DOHH2 (cell line): ENCODE data around the gene LPAR1.

Experiments
- H3F3A ChIP-seq: fragments of 200-600 bp; sonication (generic), shearing (Covaris generic); 2 replicates; pipeline ENCODE4 v1.6.0; 2016; ENCODE audit warnings: antibody characterized with exemption, mild to moderate bottlenecking; ENCODE audit not compliant: control insufficient read depth, insufficient read depth
- H3K27ac ChIP-seq: fragments of 200-600 bp; sonication (generic); 2 replicates; pipeline ENCODE4 v1.5.1; 2014; ENCODE audit warnings: low read depth, mild to moderate bottlenecking, low read length, moderate library complexity
- H3K27me3 ChIP-seq: fragments of 200-600 bp; sonication (generic); 2 replicates; pipeline ENCODE4 v1.6.1; 2014; ENCODE audit warnings: mild to moderate bottlenecking, low read length, mixed read lengths; ENCODE audit not compliant: control insufficient read depth
- H3K36me3 ChIP-seq: fragments of 200-600 bp; sonication (generic); 2 replicates; pipeline ENCODE4 v1.6.1; 2014; ENCODE audit warnings: mild to moderate bottlenecking, low read length, moderate library complexity, mixed read lengths; ENCODE audit not compliant: control insufficient read depth
- H3K4me1 ChIP-seq: fragments of 200-600 bp; sonication (generic); 2 replicates; pipeline ENCODE4 v1.6.1; 2014; ENCODE audit warnings: mild to moderate bottlenecking, low read length, mixed read lengths; ENCODE audit not compliant: control insufficient read depth
- H3K4me2 ChIP-seq: fragments of 200-600 bp; sonication (generic); 2 replicates; pipeline ENCODE4 v1.6.0; 2014; ENCODE audit warnings: mild to moderate bottlenecking, low read length, moderate library complexity
- H3K4me3 ChIP-seq: fragments of 200-600 bp; sonication (generic); 2 replicates; pipeline ENCODE4 v1.5.1; 2014; ENCODE audit warnings: mild to moderate bottlenecking, low read length, mixed read lengths
- H3K79me2 ChIP-seq: fragments of 200-600 bp; sonication (generic); 2 replicates; pipeline ENCODE4 v1.6.1; 2014; ENCODE audit warnings: mild to moderate bottlenecking, low read length, mixed read lengths; ENCODE audit not compliant: control insufficient read depth
- H3K9me2 ChIP-seq: fragments of 200-600 bp; sonication (generic); replicated peaks from 2 replicates; pipeline ENCODE4 v1.6.1; 2014; ENCODE audit warnings: mild to moderate bottlenecking, low read length, mixed read lengths; ENCODE audit not compliant: control insufficient read depth
- H3K9me3 ChIP-seq: fragments of 200-600 bp; sonication (generic); 2 replicates; pipeline ENCODE4 v1.6.1; 2014; ENCODE audit warnings: antibody characterized with exemption, low read length, mixed read lengths; ENCODE audit not compliant: control insufficient read depth, insufficient read depth
- H4K20me1 ChIP-seq: fragments of 200-600 bp; sonication (generic); 2 replicates; pipeline ENCODE4 v1.6.0; 2014; ENCODE audit warnings: low read depth, mild to moderate bottlenecking, antibody characterized with exemption, low read length, moderate library complexity; ENCODE audit not compliant: control insufficient read depth, insufficient read depth
- EZH2phosphoT487 ChIP-seq: fragments of 200-600 bp; sonication (generic); IDR thresholded peaks from 2 replicates; pipeline ENCODE4 v1.6.1; 2017; ENCODE audit warnings: borderline replicate concordance, mild to moderate bottlenecking, antibody characterized with exemption, low read length, moderate library complexity, mixed read lengths
- TF ChIP-seq, protein P1 (sequence below): fragments of 200-600 bp; sonication (generic); IDR thresholded peaks from one replicate; pipeline ENCODE4 v1.5.1; 2014; ENCODE audit warnings: antibody characterized with exemption, mild to moderate bottlenecking, low read depth, low read length; ENCODE audit not compliant: poor library complexity, severe bottlenecking

LPAR1 gene

DNA sequence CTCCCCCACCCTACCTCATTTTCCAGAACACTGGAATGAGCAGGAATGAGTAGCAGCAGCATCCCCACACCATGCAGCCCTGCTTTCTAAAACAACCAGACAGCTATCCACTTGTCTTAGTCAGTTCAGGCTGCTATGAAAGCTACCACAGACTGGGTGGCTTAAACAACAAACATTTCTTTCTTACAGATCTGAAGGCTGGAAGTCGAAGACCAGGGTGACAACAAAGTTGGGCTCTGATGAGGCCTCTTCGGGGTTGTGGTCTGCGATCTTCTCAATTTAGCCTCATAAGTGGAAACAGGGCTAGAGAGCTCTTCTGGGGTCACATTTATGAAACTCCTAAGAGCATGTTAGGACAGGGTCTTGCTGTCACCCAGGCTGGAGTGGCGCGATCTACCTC, 38.9 kb downstream of the LPAR1 start:
- H3K79me2 ChIP-seq: no peaks in the 10 kb centered on the region
- H3K36me3 ChIP-seq: no peaks in the 10 kb centered on the region
- peaks cover 8% of the 10 kb centered on the region; the same call in 1 of the 2 replicates for H3F3A ChIP-seq
- no peaks in the 10 kb centered on the region for H3K9me3 ChIP-seq
- TF ChIP-seq EZH2phosphoT487: no peak
- TF ChIP-seq, protein P1, sequence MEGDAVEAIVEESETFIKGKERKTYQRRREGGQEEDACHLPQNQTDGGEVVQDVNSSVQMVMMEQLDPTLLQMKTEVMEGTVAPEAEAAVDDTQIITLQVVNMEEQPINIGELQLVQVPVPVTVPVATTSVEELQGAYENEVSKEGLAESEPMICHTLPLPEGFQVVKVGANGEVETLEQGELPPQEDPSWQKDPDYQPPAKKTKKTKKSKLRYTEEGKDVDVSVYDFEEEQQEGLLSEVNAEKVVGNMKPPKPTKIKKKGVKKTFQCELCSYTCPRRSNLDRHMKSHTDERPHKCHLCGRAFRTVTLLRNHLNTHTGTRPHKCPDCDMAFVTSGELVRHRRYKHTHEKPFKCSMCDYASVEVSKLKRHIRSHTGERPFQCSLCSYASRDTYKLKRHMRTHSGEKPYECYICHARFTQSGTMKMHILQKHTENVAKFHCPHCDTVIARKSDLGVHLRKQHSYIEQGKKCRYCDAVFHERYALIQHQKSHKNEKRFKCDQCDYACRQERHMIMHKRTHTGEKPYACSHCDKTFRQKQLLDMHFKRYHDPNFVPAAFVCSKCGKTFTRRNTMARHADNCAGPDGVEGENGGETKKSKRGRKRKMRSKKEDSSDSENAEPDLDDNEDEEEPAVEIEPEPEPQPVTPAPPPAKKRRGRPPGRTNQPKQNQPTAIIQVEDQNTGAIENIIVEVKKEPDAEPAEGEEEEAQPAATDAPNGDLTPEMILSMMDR: no peak
- H4K20me1 ChIP-seq: no peaks in the 10 kb centered on the region
- H3K27me3 ChIP-seq: peaks cover 5% of the 10 kb centered on the region; the same call in 1 of the 2 replicates
- no peaks in the 10 kb centered on the region for H3K9me2 ChIP-seq
- H3K4me1 ChIP-seq: peaks cover 26% of the 10 kb centered on the region
- no peak overlapping the region for H3K4me2 ChIP-seq
- H3K4me3 ChIP-seq: no peak overlapping the region
- H3K27ac ChIP-seq: no peak overlapping the region

DNA sequence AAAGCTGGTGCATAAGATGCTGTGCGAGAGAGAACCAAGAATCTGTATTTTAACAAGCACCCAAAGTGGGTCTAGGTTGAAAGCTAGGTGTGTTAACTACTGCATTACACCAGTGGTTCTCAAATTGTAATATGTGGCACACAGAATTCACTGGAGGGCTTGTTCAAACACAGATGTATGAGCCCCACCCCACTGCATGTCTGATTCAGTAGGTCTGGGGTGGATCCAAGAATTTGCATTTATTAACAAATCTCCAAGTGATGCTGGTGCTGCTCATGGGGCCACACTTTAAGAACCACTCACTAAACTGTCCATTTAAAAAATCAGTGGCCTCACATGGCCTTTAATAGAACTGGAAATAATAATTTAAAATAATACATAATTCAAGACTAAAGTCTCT, 40.4 kb downstream of the LPAR1 start:
- H3K36me3 ChIP-seq: no peaks in the 10 kb centered on the region
- H3K79me2 ChIP-seq: no peaks in the 10 kb centered on the region
- H4K20me1 ChIP-seq: no peaks in the 10 kb centered on the region
- no peak overlapping the region for H3K27ac ChIP-seq
- H3K4me2 ChIP-seq: no peak overlapping the region
- peaks cover 37% of the 10 kb centered on the region for H3K4me1 ChIP-seq
- TF ChIP-seq, protein P1: no peak
- no peak for TF ChIP-seq EZH2phosphoT487
- H3K9me2 ChIP-seq: no peaks in the 10 kb centered on the region
- no peaks in the 10 kb centered on the region for H3K9me3 ChIP-seq
- H3F3A ChIP-seq: peaks cover 8% of the 10 kb centered on the region; the same call in 1 of the 2 replicates
- peaks cover 5% of the 10 kb centered on the region; the same call in 1 of the 2 replicates for H3K27me3 ChIP-seq
- H3K4me3 ChIP-seq: no peak overlapping the region

DNA sequence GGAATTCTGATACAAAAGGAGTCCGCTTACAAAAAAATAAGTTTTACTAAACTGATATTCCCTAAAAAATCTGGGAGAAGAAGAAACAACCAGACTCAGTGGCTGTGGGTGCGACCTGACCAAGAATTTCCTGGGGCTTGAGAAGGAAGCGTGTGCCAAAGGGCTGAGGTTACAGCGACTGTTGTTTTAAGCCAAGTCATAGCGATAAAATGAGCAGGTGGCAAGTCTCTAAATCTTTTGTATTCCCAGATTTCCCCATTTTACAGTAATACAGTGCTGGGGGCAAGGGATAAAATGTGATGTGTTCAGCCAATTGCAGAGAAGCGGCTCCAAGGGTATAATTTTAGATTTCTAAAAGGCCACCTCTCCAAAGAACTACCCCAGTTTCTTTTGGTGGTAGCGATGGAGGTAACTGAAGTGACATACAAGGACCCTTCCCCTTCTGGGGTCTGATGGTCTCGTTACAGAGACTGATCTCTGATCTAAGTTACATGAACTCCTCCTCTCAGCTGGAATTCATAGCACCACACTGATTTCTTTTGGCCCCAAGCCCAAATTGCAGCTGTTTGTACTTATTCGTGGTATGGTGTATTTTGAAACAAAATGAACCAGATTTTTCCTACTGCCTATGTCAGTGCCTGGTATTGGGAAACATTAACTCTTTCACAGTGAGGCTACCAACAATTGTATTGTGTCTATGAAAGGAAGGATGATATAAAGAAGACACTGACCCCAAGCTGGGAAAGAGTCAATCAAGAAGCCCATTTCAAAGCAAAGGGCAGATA, 41.6 kb downstream of the LPAR1 start:
- Histone ChIP-seq H3K4me2 (no peak overlapping the region), H3K4me3 (no peak overlapping the region), H3K36me3 (no peaks in the 10 kb centered on the region), H3K9me2 (no peaks in the 10 kb centered on the region), H3K27ac (no peak overlapping the region), H3F3A (peaks cover 8% of the 10 kb centered on the region; the same call in 1 of the 2 replicates), H3K27me3 (peaks cover 5% of the 10 kb centered on the region; the same call in 1 of the 2 replicates), H3K9me3 (no peaks in the 10 kb centered on the region), H3K4me1 (peaks cover 37% of the 10 kb centered on the region), H4K20me1 (no peaks in the 10 kb centered on the region), H3K79me2 (no peaks in the 10 kb centered on the region)
- TF ChIP-seq, protein P1: no peak
- TF ChIP-seq EZH2phosphoT487: no peak
